Measurements from ENCODE around the gene CRYM.

GRCh38 chr16:21263640-21264570 is 14.2 kb downstream of the CRYM start:
- no peak for TF ChIP-seq CTCF (IDR thresholded peaks at IDR 0.05 in 2 of 3, conservative IDR thresholded peaks at IDR 0.05 in 1 of 3; ENCODE audit: borderline replicate concordance in 1 of 3, insufficient read depth in 1 of 3, low read depth in 2 of 3, low read length in 2 of 3)
- TF ChIP-seq POLR2A (IDR thresholded peaks at IDR 0.05; ENCODE audit: borderline replicate concordance, extremely low read depth, insufficient read depth, insufficient read length), result no peak
- no peak for TF ChIP-seq ZNF274 (IDR thresholded peaks at IDR 0.05; ENCODE audit: low read depth, low read length)
